HG02970 (cell line): Measurements from ENCODE around the gene ZNF165.
A peak's percentile ranks its signal among the peaks of the same experiment; 100 is the strongest.
"Not testable (repeated sequence)": the region's sequence is repeated elsewhere in the genome, so short reads cannot be mapped to it uniquely, and the experiment has no call there.

Experiments used
- ATAC-seq: cut with Tn5 transposase; IDR thresholded peaks from one replicate; pipeline ENCODE4 v1.9.1; 2021; ENCODE audit warnings: mild to moderate bottlenecking, moderate library complexity, moderate number of reproducible peaks; ENCODE audit not compliant: unreplicated experiment, low FRiP score

ZNF165 gene

GRCh38 chr6:28118217-28118616, 37.8 kb downstream of the ZNF165 start:
- no peak for ATAC-seq

GRCh38 chr6:28121876-28122275, 41.5 kb downstream of the ZNF165 start:
- no peak for ATAC-seq

GRCh38 chr6:28122283-28122682, 41.9 kb downstream of the ZNF165 start:
- not testable (repeated sequence) for ATAC-seq

- ATAC-seq = peak; percentile 77
These were observed 44.1 kb downstream of the ZNF165 start, which contains the start of gene ZSCAN16 for GRCh38 chr6:28124350-28124970. TSS of gene ZSCAN16 (plus strand) at chr6:28124609. CDS start at chr6:28125444, 835 bp downstream.

- no peak for ATAC-seq
These were observed 44.6 kb downstream of the ZNF165 start for GRCh38 chr6:28124971-28125353.

GRCh38 chr6:28125401-28125800, 45.0 kb downstream of the ZNF165 start:
- ATAC-seq = no peak

GRCh38 chr6:28134015-28134414, 53.6 kb downstream of the ZNF165 start:
- no peak for ATAC-seq

- no peak for ATAC-seq
These were observed 54.3 kb downstream of the ZNF165 start for GRCh38 chr6:28134716-28135115.

- ATAC-seq = no peak
These were observed 55.0 kb downstream of the ZNF165 start for GRCh38 chr6:28135393-28135792.

- ATAC-seq = peak; percentile 52
These were observed 56.5 kb downstream of the ZNF165 start for GRCh38 chr6:28136585-28137504.

- ATAC-seq = peak; percentile 24
These were observed 57.2 kb downstream of the ZNF165 start for GRCh38 chr6:28137505-28137981.
